HepG2 (cell line): ENCODE measurements around the gene GALR3. TPM values are rescaled to one million over a fixed set of nuclear protein-coding genes. Genes with fewer than 3 reads are reported as not detected.

ENCODE experiments used
- FOXA1 ChIP-seq, 2 experiments: fragments of 450-650 bp in 1 of 2; sonication (generic) in 1 of 2; formaldehyde crosslinking in 1 of 2; IDR thresholded peaks; 2 replicates each; pipeline versions ENCODE4 v1.4.0 to v1.6.1; 2016 to 2020; ENCODE audit warnings: missing genetic modification reagents in 1 of 2
- FOXA3 ChIP-seq: IDR thresholded peaks from 2 replicates; pipeline ENCODE4 v1.6.1; 2016; ENCODE audit warnings: missing genetic modification reagents, missing compliant biosample characterization
- MEIS2 ChIP-seq: sonication (generic); formaldehyde crosslinking; IDR thresholded peaks from 2 replicates; pipeline ENCODE4 v1.9.0; 2021; ENCODE audit warnings: mild to moderate bottlenecking, missing genetic modification reagents
- MLLT10 ChIP-seq: sonication (generic); formaldehyde crosslinking; IDR thresholded peaks from 2 replicates; pipeline ENCODE4 v1.4.0; 2020; ENCODE audit warnings: missing genetic modification reagents
- RFXAP ChIP-seq: sonication (generic); formaldehyde crosslinking; IDR thresholded peaks from 2 replicates; pipeline ENCODE4 v1.4.0; 2020; ENCODE audit warnings: missing genetic modification reagents, borderline replicate concordance
- SNAI1 ChIP-seq: sonication (generic); formaldehyde crosslinking; IDR thresholded peaks from 2 replicates; pipeline ENCODE4 v1.5.0; 2020; ENCODE audit warnings: mild to moderate bottlenecking, missing genetic modification reagents, borderline replicate concordance
- ZBTB38 ChIP-seq: sonication (generic); formaldehyde crosslinking; IDR thresholded peaks from 2 replicates; pipeline ENCODE4 v1.5.1; 2020; ENCODE audit warnings: mild to moderate bottlenecking, missing genetic modification reagents
- ZNF124 ChIP-seq: sonication (generic); formaldehyde crosslinking; IDR thresholded peaks from 2 replicates; pipeline ENCODE4 v1.4.0; 2020; ENCODE audit warnings: missing genetic modification reagents
- ZNF34 ChIP-seq: sonication (generic); formaldehyde crosslinking; IDR thresholded peaks from 2 replicates; pipeline ENCODE4 v1.4.0; 2020; ENCODE audit warnings: mild to moderate bottlenecking, missing genetic modification reagents, borderline replicate concordance
- ZNF484 ChIP-seq: sonication (generic); formaldehyde crosslinking; IDR thresholded peaks from 2 replicates; pipeline ENCODE4 v1.5.1; 2020; ENCODE audit warnings: mild to moderate bottlenecking, low read depth, missing genetic modification reagents, borderline replicate concordance
- polyA plus RNA-seq, 8 experiments: library from polyadenylated mRNA; depleted of rRNA in 3 of 8; stranded (reverse) in 7 of 8; unstranded in 1 of 8; fragments of >200 nt; fragmentation: Illumina TruSeq in 4 of 8; extraction: Trizol in 4 of 8; gene quantifications; 2 replicates each; pipeline versions ENCODE4 v1.2.1 to v1.2.3, GENCODE V29; 2011 to 2016; ENCODE audit warnings: low read depth in 4 of 8, missing spikeins in 1 of 8, mixed read lengths in 1 of 8; ENCODE audit not compliant: insufficient read depth in 1 of 8
- total RNA-seq, 5 experiments: library from RNA; depleted of rRNA; stranded (reverse); fragments of >200 nt; fragmentation: Illumina TruSeq; extraction: Trizol; gene quantifications; 2 replicates each; pipeline ENCODE4 v1.2.3, GENCODE V29; 2016; ENCODE audit warnings: low read depth in 1 of 5
- TF ChIP-seq, protein P1 (sequence below): sonication (generic); formaldehyde crosslinking; IDR thresholded peaks from one replicate; pipeline ENCODE4 v1.5.1; 2020; ENCODE audit warnings: mild to moderate bottlenecking, missing genetic modification reagents; ENCODE audit errors: not compliant biosample characterization
- TF ChIP-seq, protein P2 (sequence below): sonication (generic); formaldehyde crosslinking; IDR thresholded peaks from 2 replicates; pipeline ENCODE4 v1.8.0; 2023; ENCODE audit warnings: mild to moderate bottlenecking, missing genetic modification reagents
- TF ChIP-seq, protein P3 (sequence below): sonication (generic); formaldehyde crosslinking; IDR thresholded peaks from 2 replicates; pipeline ENCODE4 v1.4.0; 2020; ENCODE audit warnings: mild to moderate bottlenecking, missing genetic modification reagents
- TF ChIP-seq, protein P4 (sequence below): sonication (generic); formaldehyde crosslinking; IDR thresholded peaks from 2 replicates; pipeline ENCODE4 v1.5.1; 2020; ENCODE audit warnings: missing genetic modification reagents, mild to moderate bottlenecking, borderline replicate concordance

Gene GALR3
- total and polyA plus RNA-seq, 2 of the 13 experiments (the other 11 are each of a cell fraction or from before 2014, with no cell fraction given), result 0.13 TPM; not detected in 1

DNA sequence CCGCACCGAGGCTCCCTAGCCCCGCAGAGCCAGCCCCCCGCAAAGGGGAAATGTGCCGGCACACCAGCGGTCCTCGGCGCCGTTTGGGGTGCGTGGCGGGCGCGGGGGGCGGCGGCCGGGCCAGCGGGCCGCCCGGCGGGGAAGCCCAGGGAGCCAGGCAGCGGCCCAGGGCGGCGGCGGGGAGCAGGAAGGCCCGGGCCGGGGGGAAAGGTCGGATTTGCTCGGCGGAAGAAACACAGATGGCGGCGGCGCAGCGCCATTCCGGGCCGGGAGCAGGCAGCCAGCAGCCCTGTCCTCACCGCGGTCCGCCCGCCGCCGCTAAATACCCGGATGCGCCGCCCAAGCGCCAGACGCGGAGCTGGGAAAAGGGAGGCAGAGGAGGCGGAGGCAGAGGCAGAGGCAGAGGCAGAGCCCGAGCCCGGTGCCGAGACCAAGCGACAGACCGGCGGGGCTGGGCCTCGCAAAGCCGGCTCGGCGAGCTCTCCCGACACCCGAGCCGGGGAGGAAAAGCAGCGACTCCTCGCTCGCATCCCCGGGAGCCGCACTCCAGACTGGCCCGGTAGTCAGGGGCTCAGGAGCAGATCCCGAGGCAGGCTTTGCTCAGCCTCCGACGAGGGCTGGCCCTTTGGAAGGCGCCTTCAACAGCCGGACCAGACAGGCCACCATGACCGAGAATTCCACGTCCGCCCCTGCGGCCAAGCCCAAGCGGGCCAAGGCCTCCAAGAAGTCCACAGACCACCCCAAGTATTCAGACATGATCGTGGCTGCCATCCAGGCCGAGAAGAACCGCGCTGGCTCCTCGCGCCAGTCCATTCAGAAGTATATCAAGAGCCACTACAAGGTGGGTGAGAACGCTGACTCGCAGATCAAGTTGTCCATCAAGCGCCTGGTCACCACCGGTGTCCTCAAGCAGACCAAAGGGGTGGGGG is 18.0 kb upstream of the GALR3 start (continued):
- 0 out of 2 replicates have a peak, but pooled peaks have one; percentile 42 for TF ChIP-seq SNAI1 (CRISPR knock-in tag)
- TF ChIP-seq ZBTB38 (CRISPR knock-in tag), result peak; percentile 47; the same call in 1 of the 2 replicates
- TF ChIP-seq, protein P1, sequence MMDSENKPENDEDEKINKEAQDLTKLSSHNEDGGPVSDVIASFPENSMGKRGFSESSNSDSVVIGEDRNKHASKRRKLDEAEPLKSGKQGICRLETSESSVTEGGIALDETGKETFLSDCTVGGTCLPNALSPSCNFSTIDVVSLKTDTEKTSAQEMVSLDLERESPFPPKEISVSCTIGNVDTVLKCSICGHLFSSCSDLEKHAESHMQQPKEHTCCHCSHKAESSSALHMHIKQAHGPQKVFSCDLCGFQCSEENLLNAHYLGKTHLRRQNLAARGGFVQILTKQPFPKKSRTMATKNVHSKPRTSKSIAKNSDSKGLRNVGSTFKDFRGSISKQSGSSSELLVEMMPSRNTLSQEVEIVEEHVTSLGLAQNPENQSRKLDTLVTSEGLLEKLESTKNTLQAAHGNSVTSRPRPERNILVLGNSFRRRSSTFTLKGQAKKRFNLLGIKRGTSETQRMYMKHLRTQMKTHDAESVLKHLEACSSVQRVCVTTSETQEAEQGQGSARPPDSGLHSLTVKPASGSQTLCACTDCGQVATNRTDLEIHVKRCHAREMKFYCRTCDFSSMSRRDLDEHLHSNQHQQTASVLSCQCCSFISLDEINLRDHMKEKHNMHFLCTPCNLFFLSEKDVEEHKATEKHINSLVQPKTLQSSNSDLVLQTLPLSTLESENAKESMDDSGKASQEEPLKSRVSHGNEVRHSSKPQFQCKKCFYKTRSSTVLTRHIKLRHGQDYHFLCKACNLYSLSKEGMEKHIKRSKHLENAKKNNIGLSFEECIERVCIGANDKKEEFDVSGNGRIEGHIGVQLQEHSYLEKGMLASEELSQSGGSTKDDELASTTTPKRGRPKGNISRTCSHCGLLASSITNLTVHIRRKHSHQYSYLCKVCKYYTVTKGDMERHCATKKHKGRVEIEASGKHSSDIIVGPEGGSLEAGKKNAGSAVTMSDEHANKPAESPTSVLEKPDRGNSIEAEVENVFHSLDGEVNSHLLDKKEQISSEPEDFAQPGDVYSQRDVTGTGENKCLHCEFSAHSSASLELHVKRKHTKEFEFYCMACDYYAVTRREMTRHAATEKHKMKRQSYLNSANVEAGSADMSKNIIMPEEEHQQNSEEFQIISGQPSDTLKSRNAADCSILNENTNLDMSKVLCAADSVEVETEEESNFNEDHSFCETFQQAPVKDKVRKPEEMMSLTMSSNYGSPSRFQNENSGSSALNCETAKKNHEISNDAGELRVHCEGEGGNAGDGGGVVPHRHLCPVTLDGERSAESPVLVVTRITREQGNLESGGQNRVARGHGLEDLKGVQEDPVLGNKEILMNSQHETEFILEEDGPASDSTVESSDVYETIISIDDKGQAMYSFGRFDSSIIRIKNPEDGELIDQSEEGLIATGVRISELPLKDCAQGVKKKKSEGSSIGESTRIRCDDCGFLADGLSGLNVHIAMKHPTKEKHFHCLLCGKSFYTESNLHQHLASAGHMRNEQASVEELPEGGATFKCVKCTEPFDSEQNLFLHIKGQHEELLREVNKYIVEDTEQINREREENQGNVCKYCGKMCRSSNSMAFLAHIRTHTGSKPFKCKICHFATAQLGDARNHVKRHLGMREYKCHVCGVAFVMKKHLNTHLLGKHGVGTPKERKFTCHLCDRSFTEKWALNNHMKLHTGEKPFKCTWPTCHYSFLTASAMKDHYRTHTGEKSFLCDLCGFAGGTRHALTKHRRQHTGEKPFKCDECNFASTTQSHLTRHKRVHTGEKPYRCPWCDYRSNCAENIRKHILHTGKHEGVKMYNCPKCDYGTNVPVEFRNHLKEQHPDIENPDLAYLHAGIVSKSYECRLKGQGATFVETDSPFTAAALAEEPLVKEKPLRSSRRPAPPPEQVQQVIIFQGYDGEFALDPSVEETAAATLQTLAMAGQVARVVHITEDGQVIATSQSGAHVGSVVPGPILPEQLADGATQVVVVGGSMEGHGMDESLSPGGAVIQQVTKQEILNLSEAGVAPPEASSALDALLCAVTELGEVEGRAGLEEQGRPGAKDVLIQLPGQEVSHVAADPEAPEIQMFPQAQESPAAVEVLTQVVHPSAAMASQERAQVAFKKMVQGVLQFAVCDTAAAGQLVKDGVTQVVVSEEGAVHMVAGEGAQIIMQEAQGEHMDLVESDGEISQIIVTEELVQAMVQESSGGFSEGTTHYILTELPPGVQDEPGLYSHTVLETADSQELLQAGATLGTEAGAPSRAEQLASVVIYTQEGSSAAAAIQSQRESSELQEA, result peak; percentile 24
- TF ChIP-seq MEIS2 (CRISPR knock-in tag), result peak; percentile 85
- TF ChIP-seq, protein P2, sequence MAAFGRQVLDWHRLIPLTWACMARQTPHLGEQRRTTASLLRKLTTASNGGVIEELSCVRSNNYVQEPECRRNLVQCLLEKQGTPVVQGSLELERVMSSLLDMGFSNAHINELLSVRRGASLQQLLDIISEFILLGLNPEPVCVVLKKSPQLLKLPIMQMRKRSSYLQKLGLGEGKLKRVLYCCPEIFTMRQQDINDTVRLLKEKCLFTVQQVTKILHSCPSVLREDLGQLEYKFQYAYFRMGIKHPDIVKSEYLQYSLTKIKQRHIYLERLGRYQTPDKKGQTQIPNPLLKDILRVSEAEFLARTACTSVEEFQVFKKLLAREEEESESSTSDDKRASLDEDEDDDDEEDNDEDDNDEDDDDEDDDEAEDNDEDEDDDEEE, result peak; percentile 92
- TF ChIP-seq MLLT10 (CRISPR knock-in tag), result peak; percentile 86
- TF ChIP-seq, protein P3, sequence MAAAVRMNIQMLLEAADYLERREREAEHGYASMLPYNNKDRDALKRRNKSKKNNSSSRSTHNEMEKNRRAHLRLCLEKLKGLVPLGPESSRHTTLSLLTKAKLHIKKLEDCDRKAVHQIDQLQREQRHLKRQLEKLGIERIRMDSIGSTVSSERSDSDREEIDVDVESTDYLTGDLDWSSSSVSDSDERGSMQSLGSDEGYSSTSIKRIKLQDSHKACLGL, result peak; percentile 71; the same call in 1 of the 2 replicates
- peak; percentile 39; the same call in 1 of the 2 replicates for TF ChIP-seq ZNF124 (CRISPR knock-in tag)
- no peak for TF ChIP-seq FOXA1 (IDR thresholded peaks at IDR 0.05)
- 0 out of 2 replicates have a peak, but pooled peaks have one; percentile 15 for TF ChIP-seq FOXA1 (CRISPR knock-in tag; IDR thresholded peaks at IDR 0.05)
- peak; percentile 62; the same call in 1 of the 2 replicates for TF ChIP-seq RFXAP (CRISPR knock-in tag)
- peak; percentile 44 for TF ChIP-seq FOXA3 (CRISPR knock-in tag)
- TF ChIP-seq ZNF34 (CRISPR knock-in tag), result peak; percentile 23; the same call in 1 of the 2 replicates
- 0 out of 2 replicates have a peak, but pooled peaks have one; percentile 55 for TF ChIP-seq ZNF484 (CRISPR knock-in tag)
- TF ChIP-seq, protein P4, sequence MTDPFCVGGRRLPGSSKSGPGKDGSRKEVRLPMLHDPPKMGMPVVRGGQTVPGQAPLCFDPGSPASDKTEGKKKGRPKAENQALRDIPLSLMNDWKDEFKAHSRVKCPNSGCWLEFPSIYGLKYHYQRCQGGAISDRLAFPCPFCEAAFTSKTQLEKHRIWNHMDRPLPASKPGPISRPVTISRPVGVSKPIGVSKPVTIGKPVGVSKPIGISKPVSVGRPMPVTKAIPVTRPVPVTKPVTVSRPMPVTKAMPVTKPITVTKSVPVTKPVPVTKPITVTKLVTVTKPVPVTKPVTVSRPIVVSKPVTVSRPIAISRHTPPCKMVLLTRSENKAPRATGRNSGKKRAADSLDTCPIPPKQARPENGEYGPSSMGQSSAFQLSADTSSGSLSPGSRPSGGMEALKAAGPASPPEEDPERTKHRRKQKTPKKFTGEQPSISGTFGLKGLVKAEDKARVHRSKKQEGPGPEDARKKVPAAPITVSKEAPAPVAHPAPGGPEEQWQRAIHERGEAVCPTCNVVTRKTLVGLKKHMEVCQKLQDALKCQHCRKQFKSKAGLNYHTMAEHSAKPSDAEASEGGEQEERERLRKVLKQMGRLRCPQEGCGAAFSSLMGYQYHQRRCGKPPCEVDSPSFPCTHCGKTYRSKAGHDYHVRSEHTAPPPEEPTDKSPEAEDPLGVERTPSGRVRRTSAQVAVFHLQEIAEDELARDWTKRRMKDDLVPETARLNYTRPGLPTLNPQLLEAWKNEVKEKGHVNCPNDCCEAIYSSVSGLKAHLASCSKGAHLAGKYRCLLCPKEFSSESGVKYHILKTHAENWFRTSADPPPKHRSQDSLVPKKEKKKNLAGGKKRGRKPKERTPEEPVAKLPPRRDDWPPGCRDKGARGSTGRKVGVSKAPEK (CRISPR knock-in tag), result peak; percentile 84; the same call in 1 of the 2 replicates
